Liver (tissue), 9 donors: ENCODE data around the gene IL25. TPM values are rescaled to one million over a fixed set of nuclear protein-coding genes. Genes with fewer than 3 reads are reported as not detected.

ENCODE experiments used
- DNase-seq: peaks from one replicate; pipeline ENCODE4 v3.0.0-alpha.2; 2017; ENCODE audit warnings: low spot score
- H3K27ac ChIP-seq, 2 donors: one replicate each; pipeline ENCODE4 v1.7.0; 2013; ENCODE audit warnings: inconsistent platforms in 2 of 2, low read length in 2 of 2, control low read depth in 1 of 2, low read depth in 1 of 2, mild to moderate bottlenecking in 1 of 2
- H3K27me3 ChIP-seq, 4 donors: one replicate each; pipeline versions ENCODE4 v1.6.1 to v1.7.0; 2013; ENCODE audit warnings: low read length in 3 of 4, inconsistent platforms in 1 of 4, mild to moderate bottlenecking in 1 of 4, moderate library complexity in 1 of 4; ENCODE audit not compliant: control insufficient read depth in 4 of 4, insufficient read depth in 4 of 4
- H3K36me3 ChIP-seq, 4 donors: one replicate each; pipeline versions ENCODE4 v1.6.1 to v1.7.0; 2013; ENCODE audit warnings: low read length in 3 of 4, mild to moderate bottlenecking in 3 of 4, low read depth in 1 of 4, moderate library complexity in 1 of 4; ENCODE audit not compliant: control insufficient read depth in 4 of 4, insufficient read depth in 3 of 4
- H3K4me1 ChIP-seq, 4 donors: one replicate each; pipeline versions ENCODE4 v1.6.1 to v1.7.0; 2013; ENCODE audit warnings: low read length in 3 of 4, mild to moderate bottlenecking in 3 of 4, moderate library complexity in 1 of 4; ENCODE audit not compliant: control insufficient read depth in 4 of 4, insufficient read depth in 4 of 4
- H3K4me3 ChIP-seq, 3 donors: one replicate each; pipeline versions ENCODE4 v1.6.1 to v1.7.0; 2013; ENCODE audit warnings: low read length in 3 of 3, control low read depth in 1 of 3, low read depth in 1 of 3, mild to moderate bottlenecking in 1 of 3
- H3K9ac ChIP-seq, 2 donors: one replicate each; pipeline ENCODE4 v1.7.0; 2013; ENCODE audit warnings: low read length in 2 of 2, mild to moderate bottlenecking in 2 of 2, moderate library complexity in 2 of 2, control low read depth in 1 of 2, low read depth in 1 of 2
- H3K9me3 ChIP-seq, 4 donors: one replicate each; pipeline versions ENCODE4 v1.6.1 to v1.7.0; 2013; ENCODE audit warnings: low read length in 3 of 4; ENCODE audit not compliant: control insufficient read depth in 4 of 4
- EGR1 ChIP-seq, 2 donors: IDR thresholded peaks; 2 replicates each; pipeline ENCODE4 v1.6.1; 2016 to 2018; ENCODE audit warnings: antibody characterized with exemption in 2 of 2, low read depth in 2 of 2
- FOXA1 ChIP-seq: IDR thresholded peaks from 2 replicates; pipeline ENCODE4 v1.6.1; 2016; ENCODE audit warnings: antibody characterized with exemption
- FOXA2 ChIP-seq: IDR thresholded peaks from 2 replicates; pipeline ENCODE4 v1.6.1; 2016; ENCODE audit warnings: antibody characterized with exemption
- GABPA ChIP-seq, 2 donors: IDR thresholded peaks in 1 of 2; conservative IDR thresholded peaks in 1 of 2; 2 replicates each; pipeline ENCODE4 v1.6.1; 2016; ENCODE audit warnings: antibody characterized with exemption in 2 of 2, mild to moderate bottlenecking in 1 of 2, moderate library complexity in 1 of 2
- HNF4A ChIP-seq, 2 donors: conservative IDR thresholded peaks; 2 replicates each; pipeline ENCODE4 v1.6.1; 2016; ENCODE audit warnings: antibody characterized with exemption in 2 of 2, mild to moderate bottlenecking in 2 of 2
- HNF4G ChIP-seq: IDR thresholded peaks from 2 replicates; pipeline ENCODE4 v1.6.1; 2016; ENCODE audit warnings: antibody characterized with exemption
- NR2F2 ChIP-seq: IDR thresholded peaks from 2 replicates; pipeline ENCODE4 v1.6.1; 2016; ENCODE audit warnings: antibody characterized with exemption
- RXRA ChIP-seq, 2 donors: IDR thresholded peaks; 2 replicates each; pipeline ENCODE4 v1.6.1; 2017 to 2018; ENCODE audit warnings: antibody characterized with exemption in 2 of 2, mild to moderate bottlenecking in 1 of 2
- SP1 ChIP-seq: IDR thresholded peaks from 2 replicates; pipeline ENCODE4 v1.6.1; 2018; ENCODE audit warnings: antibody characterized with exemption, mild to moderate bottlenecking
- TAF1 ChIP-seq: conservative IDR thresholded peaks from 2 replicates; pipeline ENCODE4 v1.6.1; 2016; ENCODE audit warnings: antibody characterized with exemption, mild to moderate bottlenecking
- WGBS: extraction: QIAGEN DNeasy Blood & Tissue Kit; methylation state at CpG from one replicate; pipeline ENCODE4 v1.1.7; 2013; 5-methylcytosine and 5-hydroxymethylcytosine counted together
- polyA plus RNA-seq, 2 donors: library from polyadenylated mRNA; stranded (reverse) in 1 of 2; unstranded in 1 of 2; fragments of 200-250 nt in 1 of 2; fragments of >200 nt in 1 of 2; fragmentation: Nextera tagmentation in 1 of 2; extraction: Ambion mirVana in 1 of 2; gene quantifications; one replicate each; pipeline versions ENCODE4 v1.2.1 to v1.2.3, GENCODE V29; 2013 to 2015
- total RNA-seq, 2 donors: library from RNA; depleted of rRNA; stranded (reverse); fragments of >200 nt; gene quantifications; one replicate each; pipeline ENCODE4 v1.2.3, GENCODE V29; 2014
- TF ChIP-seq, protein P1 (sequence below): IDR thresholded peaks from 2 replicates; pipeline ENCODE4 v1.6.1; 2016; ENCODE audit warnings: antibody characterized with exemption
- TF ChIP-seq, protein P2 (sequence below): IDR thresholded peaks from 2 replicates; pipeline ENCODE4 v1.6.1; 2016; ENCODE audit warnings: antibody characterized with exemption
- TF ChIP-seq, protein P3 (sequence below): IDR thresholded peaks from 2 replicates; pipeline ENCODE4 v1.6.1; 2016; ENCODE audit warnings: antibody characterized with exemption, mild to moderate bottlenecking
- TF ChIP-seq, protein P4 (sequence below): fragments of 150-350 bp; IDR thresholded peaks from 2 replicates; pipeline ENCODE4 v1.5.1; 2017; ENCODE audit warnings: improper control_type of control experiment, low read depth, low read length; ENCODE audit not compliant: missing input control
- donor health status: healthy.
- donor health status: healthy.
- donor health status: healthy.
- donor health status: healthy.
- donor health status: healthy.

Gene IL25
- total and polyA plus RNA-seq, 4 donors: not detected

DNA sequence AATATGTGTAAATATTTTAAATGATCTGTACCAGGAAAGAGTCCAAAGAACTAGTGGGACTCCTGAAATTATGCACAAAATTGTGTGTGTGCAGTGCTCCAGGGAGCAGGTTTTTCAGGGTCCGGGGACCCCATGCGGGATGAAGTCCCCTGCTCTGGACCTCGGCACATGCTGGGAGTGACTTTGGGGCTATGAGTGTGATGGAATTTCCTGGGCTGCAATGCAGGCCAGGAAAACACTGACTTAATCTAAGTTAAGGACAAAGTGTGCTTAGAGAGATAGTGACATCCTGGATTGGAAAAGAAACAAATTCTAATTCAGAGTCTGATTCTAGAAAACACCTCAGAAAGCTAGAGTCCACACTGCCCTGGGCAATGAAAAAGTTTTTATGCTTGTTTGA is 41.6 kb downstream of the IL25 start:
- TF ChIP-seq, protein P1, sequence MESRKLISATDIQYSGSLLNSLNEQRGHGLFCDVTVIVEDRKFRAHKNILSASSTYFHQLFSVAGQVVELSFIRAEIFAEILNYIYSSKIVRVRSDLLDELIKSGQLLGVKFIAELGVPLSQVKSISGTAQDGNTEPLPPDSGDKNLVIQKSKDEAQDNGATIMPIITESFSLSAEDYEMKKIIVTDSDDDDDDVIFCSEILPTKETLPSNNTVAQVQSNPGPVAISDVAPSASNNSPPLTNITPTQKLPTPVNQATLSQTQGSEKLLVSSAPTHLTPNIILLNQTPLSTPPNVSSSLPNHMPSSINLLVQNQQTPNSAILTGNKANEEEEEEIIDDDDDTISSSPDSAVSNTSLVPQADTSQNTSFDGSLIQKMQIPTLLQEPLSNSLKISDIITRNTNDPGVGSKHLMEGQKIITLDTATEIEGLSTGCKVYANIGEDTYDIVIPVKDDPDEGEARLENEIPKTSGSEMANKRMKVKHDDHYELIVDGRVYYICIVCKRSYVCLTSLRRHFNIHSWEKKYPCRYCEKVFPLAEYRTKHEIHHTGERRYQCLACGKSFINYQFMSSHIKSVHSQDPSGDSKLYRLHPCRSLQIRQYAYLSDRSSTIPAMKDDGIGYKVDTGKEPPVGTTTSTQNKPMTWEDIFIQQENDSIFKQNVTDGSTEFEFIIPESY: no peak
- no peak for TF ChIP-seq FOXA2
- no peak for TF ChIP-seq FOXA1
- TF ChIP-seq HNF4A (conservative IDR thresholded peaks at IDR 0.05): no peak
- no peak for TF ChIP-seq SP1
- TF ChIP-seq RXRA (IDR thresholded peaks at IDR 0.05): no peak
- TF ChIP-seq, protein P2, sequence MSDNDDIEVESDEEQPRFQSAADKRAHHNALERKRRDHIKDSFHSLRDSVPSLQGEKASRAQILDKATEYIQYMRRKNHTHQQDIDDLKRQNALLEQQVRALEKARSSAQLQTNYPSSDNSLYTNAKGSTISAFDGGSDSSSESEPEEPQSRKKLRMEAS: no peak

DNA sequence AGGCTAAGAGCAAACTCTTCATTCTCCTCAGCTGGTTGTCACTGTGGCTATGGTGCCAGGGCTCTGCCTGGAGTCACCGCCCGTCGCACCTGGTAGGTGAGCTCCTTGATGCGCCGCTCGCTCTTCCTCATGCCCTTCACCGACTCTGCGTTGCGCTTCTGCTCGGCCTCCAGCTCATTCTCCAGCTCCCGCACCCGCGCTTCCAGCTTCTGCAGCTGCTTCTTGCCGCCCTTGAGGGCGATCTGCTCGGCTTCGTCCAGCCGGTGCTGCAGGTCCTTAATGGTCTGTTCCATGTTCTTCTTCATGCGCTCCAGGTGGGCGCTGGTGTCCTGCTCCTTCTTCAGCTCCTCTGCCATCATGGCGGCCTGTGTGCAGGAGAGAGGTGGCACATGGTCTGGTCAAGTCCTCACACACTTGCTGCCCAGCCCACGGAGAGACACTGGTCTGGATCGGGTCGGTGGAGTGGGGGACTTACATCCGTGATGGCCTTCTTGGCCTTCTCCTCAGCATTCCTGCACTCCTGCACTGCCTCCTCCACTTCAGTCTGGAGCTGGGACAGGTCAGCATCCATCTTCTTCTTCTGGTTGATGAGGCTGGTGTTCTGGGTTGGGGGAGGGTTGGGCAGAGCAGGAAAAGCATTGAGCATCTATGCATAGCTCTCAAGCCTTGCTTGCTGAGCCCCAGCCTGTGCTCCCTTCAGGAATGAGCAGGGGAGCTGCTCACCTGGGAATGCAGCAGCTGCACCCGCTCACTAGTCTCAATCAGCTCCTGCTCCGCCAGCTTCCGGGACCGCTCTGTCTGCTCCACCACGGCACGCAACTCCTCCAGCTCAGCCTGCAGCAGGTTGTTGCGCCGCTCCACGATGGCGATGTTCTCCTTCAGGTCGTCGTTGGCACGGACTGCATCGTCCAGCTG is 42.6 kb downstream of the IL25 start:
- Histone ChIP-seq H3K27ac (no peak overlapping the region), H3K4me1 (no peaks in the 10 kb centered on the region), H3K9ac (no peak overlapping the region), H3K4me3 (no peak overlapping the region), H3K9me3 (no peaks in the 10 kb centered on the region), H3K36me3 (no peaks in the 10 kb centered on the region), H3K27me3 (peaks cover 0 to 4% (median 0%) of the 10 kb centered on the region in 4 donors)
- TF ChIP-seq RXRA (IDR thresholded peaks at IDR 0.05) (no peak), GABPA (IDR thresholded peaks at IDR 0.05 in 1 of 2, conservative IDR thresholded peaks at IDR 0.05 in 1 of 2) (no peak), NR2F2 (no peak), EGR1 (IDR thresholded peaks at IDR 0.05; ENCODE audit: low read depth in 2 of 2) (no peak)
- 93% methylated on average over 39 of the region's 39 CpGs for WGBS
- no peak for DNase-seq

More for the DNA sequence above, 41.6 kb downstream of the IL25 start:
- no peak overlapping the region for H3K9ac ChIP-seq
- H3K36me3 ChIP-seq: no peaks in the 10 kb centered on the region
- no peaks in the 10 kb centered on the region for H3K4me1 ChIP-seq
- no peak overlapping the region for H3K4me3 ChIP-seq
- no peak overlapping the region for H3K27ac ChIP-seq
- H3K9me3 ChIP-seq: no peaks in the 10 kb centered on the region
- peaks cover 0 to 4% (median 0%) of the 10 kb centered on the region in 4 donors for H3K27me3 ChIP-seq
- no peak for DNase-seq
- whole genome bisulfite sequencing: 60% methylated on average over 3 of the region's 3 CpGs

DNA sequence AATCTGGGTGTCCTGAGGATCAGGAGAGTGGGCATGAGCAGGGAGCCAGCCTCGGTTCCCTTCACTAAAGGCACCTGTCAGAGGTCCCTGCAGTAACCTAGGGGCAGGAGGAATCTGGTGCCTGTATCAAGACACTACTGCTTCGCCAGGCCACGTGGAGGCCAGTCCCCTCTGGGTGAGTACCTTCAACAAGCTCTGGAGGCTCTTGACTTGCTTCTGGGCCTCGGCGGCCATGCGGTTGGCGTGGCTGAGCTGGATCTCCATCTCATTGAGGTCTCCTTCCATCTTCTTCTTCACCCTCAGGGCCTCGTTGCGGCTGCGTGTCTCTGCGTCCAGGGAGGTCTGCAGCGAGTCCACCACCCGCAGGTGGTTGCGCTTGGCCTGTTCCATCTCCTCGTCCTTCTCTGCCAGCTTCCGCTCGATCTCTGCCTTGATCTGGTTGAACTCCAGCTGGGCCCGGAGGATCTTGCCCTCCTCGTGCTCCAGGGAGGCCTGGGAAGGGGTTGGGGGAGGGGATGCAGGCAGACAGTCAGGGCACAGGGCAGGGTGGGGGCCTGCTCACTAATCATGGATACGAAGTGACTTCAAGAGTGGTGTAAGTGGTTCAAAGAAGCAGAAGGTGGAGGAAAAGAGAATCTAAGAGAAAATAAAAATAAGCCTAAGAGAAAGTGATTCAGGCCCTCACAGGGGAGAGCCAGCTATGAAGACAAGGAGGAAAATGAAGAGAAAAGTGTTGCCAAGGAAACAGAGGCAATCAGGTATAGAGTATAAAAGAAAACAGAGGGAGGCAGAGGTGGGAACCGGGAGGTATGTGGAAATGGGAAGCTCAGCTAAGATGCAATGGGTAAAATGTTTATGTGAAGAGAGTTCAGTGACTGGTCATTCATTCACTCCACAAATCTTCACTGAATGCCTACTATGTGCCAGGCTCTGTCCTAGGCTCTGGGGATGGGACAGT is 43.5 kb downstream of the IL25 start:
- no peaks in the 10 kb centered on the region for H3K4me1 ChIP-seq
- WGBS: 82% methylated on average over 21 of the region's 21 CpGs
- H3K27ac ChIP-seq: no peak overlapping the region
- no peak overlapping the region for H3K4me3 ChIP-seq
- no peaks in the 10 kb centered on the region for H3K9me3 ChIP-seq
- H3K9ac ChIP-seq: no peak overlapping the region
- peaks cover 0 to 4% (median 0%) of the 10 kb centered on the region in 4 donors for H3K27me3 ChIP-seq
- no peaks in the 10 kb centered on the region for H3K36me3 ChIP-seq
- no peak for DNase-seq
- no peak for TF ChIP-seq TAF1
- TF ChIP-seq HNF4G: no peak
- TF ChIP-seq, protein P3, sequence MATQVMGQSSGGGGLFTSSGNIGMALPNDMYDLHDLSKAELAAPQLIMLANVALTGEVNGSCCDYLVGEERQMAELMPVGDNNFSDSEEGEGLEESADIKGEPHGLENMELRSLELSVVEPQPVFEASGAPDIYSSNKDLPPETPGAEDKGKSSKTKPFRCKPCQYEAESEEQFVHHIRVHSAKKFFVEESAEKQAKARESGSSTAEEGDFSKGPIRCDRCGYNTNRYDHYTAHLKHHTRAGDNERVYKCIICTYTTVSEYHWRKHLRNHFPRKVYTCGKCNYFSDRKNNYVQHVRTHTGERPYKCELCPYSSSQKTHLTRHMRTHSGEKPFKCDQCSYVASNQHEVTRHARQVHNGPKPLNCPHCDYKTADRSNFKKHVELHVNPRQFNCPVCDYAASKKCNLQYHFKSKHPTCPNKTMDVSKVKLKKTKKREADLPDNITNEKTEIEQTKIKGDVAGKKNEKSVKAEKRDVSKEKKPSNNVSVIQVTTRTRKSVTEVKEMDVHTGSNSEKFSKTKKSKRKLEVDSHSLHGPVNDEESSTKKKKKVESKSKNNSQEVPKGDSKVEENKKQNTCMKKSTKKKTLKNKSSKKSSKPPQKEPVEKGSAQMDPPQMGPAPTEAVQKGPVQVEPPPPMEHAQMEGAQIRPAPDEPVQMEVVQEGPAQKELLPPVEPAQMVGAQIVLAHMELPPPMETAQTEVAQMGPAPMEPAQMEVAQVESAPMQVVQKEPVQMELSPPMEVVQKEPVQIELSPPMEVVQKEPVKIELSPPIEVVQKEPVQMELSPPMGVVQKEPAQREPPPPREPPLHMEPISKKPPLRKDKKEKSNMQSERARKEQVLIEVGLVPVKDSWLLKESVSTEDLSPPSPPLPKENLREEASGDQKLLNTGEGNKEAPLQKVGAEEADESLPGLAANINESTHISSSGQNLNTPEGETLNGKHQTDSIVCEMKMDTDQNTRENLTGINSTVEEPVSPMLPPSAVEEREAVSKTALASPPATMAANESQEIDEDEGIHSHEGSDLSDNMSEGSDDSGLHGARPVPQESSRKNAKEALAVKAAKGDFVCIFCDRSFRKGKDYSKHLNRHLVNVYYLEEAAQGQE: no peak
- TF ChIP-seq, protein P4, sequence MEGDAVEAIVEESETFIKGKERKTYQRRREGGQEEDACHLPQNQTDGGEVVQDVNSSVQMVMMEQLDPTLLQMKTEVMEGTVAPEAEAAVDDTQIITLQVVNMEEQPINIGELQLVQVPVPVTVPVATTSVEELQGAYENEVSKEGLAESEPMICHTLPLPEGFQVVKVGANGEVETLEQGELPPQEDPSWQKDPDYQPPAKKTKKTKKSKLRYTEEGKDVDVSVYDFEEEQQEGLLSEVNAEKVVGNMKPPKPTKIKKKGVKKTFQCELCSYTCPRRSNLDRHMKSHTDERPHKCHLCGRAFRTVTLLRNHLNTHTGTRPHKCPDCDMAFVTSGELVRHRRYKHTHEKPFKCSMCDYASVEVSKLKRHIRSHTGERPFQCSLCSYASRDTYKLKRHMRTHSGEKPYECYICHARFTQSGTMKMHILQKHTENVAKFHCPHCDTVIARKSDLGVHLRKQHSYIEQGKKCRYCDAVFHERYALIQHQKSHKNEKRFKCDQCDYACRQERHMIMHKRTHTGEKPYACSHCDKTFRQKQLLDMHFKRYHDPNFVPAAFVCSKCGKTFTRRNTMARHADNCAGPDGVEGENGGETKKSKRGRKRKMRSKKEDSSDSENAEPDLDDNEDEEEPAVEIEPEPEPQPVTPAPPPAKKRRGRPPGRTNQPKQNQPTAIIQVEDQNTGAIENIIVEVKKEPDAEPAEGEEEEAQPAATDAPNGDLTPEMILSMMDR: no peak
- no peak for TF ChIP-seq NR2F2
- no peak for TF ChIP-seq SP1
- TF ChIP-seq HNF4A (conservative IDR thresholded peaks at IDR 0.05): no peak
- TF ChIP-seq, protein P2: no peak
